Keratinocyte (primary cell): ENCODE data around the gene KLHL2. TPM values are rescaled to one million over a fixed set of nuclear protein-coding genes. Genes with fewer than 3 reads are reported as not detected.

Experiments
- DNase-seq: peaks from one replicate; pipeline ENCODE4 v3.0.0-alpha.2; 2011; ENCODE audit warnings: low read depth, missing footprints, low spot score
- FAIRE-seq: peaks from 2 replicates; lab custom pipeline; 2011; peaks lifted over from hg19 to GRCh38; lab: Jason Lieb, UNC
- H2AFZ ChIP-seq: 2 replicates; pipeline ENCODE4 v1.6.0; 2012; ENCODE audit warnings: low read length, control low read depth, inconsistent platforms; ENCODE audit not compliant: control insufficient read depth
- H3K27ac ChIP-seq: 2 replicates; pipeline ENCODE4 v1.5.1; 2011; ENCODE audit warnings: low read length; ENCODE audit not compliant: control insufficient read depth, insufficient read depth
- H3K27me3 ChIP-seq: 3 replicates; pipeline ENCODE4 v1.6.0; 2011; ENCODE audit warnings: low read length; ENCODE audit not compliant: control insufficient read depth, insufficient read depth; ENCODE audit errors: extremely low read depth
- H3K36me3 ChIP-seq, 2 experiments: 2 replicates in 1 of 2; 3 replicates in 1 of 2; pipeline ENCODE4 v1.5.1; 2011; ENCODE audit warnings: low read length in 2 of 2, mild to moderate bottlenecking in 1 of 2; ENCODE audit not compliant: control insufficient read depth in 2 of 2, insufficient read depth in 2 of 2; ENCODE audit errors: extremely low read depth in 1 of 2
- H3K4me1 ChIP-seq: 3 replicates; pipeline ENCODE4 v1.5.1; 2011; ENCODE audit warnings: low read length; ENCODE audit not compliant: control insufficient read depth, insufficient read depth; ENCODE audit errors: extremely low read depth
- H3K4me2 ChIP-seq: 3 replicates; pipeline ENCODE4 v1.6.0; 2011; ENCODE audit warnings: low read depth, low read length; ENCODE audit not compliant: control insufficient read depth, insufficient read depth; ENCODE audit errors: extremely low read depth
- H3K4me3 ChIP-seq, 3 experiments: fragments of 200-600 bp in 1 of 3; sonication (generic) in 1 of 3; 2 replicates in 2 of 3; 3 replicates in 1 of 3; pipeline ENCODE4 v1.5.1; 2011 to 2016; ENCODE audit warnings: low read length in 3 of 3, mild to moderate bottlenecking in 3 of 3, control low read depth in 2 of 3, inconsistent platforms in 1 of 3, low read depth in 1 of 3, mixed read lengths in 1 of 3, mixed run types in 1 of 3, moderate library complexity in 1 of 3; ENCODE audit not compliant: control insufficient read depth in 2 of 3, insufficient read depth in 2 of 3; ENCODE audit errors: extremely low read depth in 1 of 3
- H3K79me2 ChIP-seq: 2 replicates; pipeline ENCODE4 v1.6.0; 2012; ENCODE audit warnings: low read length; ENCODE audit not compliant: control insufficient read depth, insufficient read depth
- H3K9ac ChIP-seq: 3 replicates; pipeline ENCODE4 v1.6.0; 2011; ENCODE audit warnings: low read length; ENCODE audit not compliant: control insufficient read depth, insufficient read depth; ENCODE audit errors: extremely low read depth
- H3K9me1 ChIP-seq: 3 replicates; pipeline ENCODE4 v1.6.0; 2011; ENCODE audit warnings: low read length; ENCODE audit not compliant: control insufficient read depth, insufficient read depth; ENCODE audit errors: extremely low read depth
- H3K9me3 ChIP-seq: 2 replicates; pipeline ENCODE4 v1.5.1; 2012; ENCODE audit warnings: low read depth, low read length; ENCODE audit not compliant: control insufficient read depth
- H4K20me1 ChIP-seq: 3 replicates; pipeline ENCODE4 v1.6.0; 2011; ENCODE audit warnings: low read length; ENCODE audit not compliant: control insufficient read depth, insufficient read depth; ENCODE audit errors: extremely low read depth
- EZH2 ChIP-seq: IDR thresholded peaks from one replicate; pipeline ENCODE4 v1.6.1; 2012; ENCODE audit warnings: inconsistent platforms, mild to moderate bottlenecking, low read length, moderate library complexity
- dilution Hi-C: fragments of 300-500 bp; cut with MboI; formaldehyde crosslinking; loops from one replicate; pipeline ENCODE4 v1.7.0; 2020; ENCODE audit warnings: low sequenced_read_pairs; ENCODE audit not compliant: extremely low pct_ligation_motif_present
- polyA plus RNA-seq, 5 experiments: library from polyadenylated mRNA; depleted of rRNA in 3 of 5; stranded (reverse) in 3 of 5; stranded (forward) in 1 of 5; unstranded in 1 of 5; fragments of >200 nt; gene quantifications; 1 replicate in 1 of 5; 2 replicates in 3 of 5; 3 replicates in 1 of 5; pipeline versions ENCODE4 v1.2.1 to v1.2.3, GENCODE V29; 2011 to 2012; ENCODE audit warnings: missing spikeins in 2 of 5, low read depth in 1 of 5, low replicate concordance in 1 of 5
- TF ChIP-seq, protein P1 (sequence below), 3 experiments: IDR thresholded peaks in 1 of 3; conservative IDR thresholded peaks in 1 of 3; optimal IDR thresholded peaks in 1 of 3; 2 replicates in 2 of 3; 3 replicates in 1 of 3; pipeline versions ENCODE3 to v1.5.1; 2011; ENCODE audit warnings: low read length in 3 of 3, mild to moderate bottlenecking in 3 of 3, moderate library complexity in 2 of 3, control low read depth in 1 of 3, inconsistent platforms in 1 of 3; ENCODE audit not compliant: insufficient read depth in 2 of 3; ENCODE audit errors: extremely low read depth in 1 of 3

KLHL2 gene
- polyA plus RNA-seq, 1 donor (not counting 4 experiments of a cell fraction or from before 2014, with no cell fraction given): 18.5 TPM

DNA sequence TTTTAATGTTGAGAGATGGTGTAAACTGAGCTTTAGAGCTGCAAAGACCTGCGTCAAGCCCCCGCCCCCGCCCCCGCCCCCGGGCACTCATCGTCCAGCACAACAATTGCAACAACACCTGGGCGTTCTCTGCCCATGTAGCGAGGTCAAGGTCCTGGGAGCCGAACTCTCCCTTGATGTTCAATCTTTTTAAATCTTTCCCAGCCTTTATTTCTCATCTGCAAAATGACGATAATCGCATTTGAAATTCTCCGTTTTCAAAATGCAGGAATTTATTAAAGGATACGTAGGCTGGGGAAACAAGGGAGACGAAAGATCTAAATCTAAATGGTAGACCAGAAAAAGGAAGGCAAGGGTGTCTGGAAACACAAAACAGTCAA is 119.5 kb downstream of the KLHL2 start:
- Histone ChIP-seq H3K4me1 (peaks cover 32% of the 10 kb centered on the region), H4K20me1 (peaks cover 22% of the 10 kb centered on the region), H3K9me1 (no peaks in the 10 kb centered on the region), H3K4me3 (peak overlapping the region; percentile 44 to 90 (median 81)), H3K79me2 (peaks cover 44% of the 10 kb centered on the region), H3K27me3 (no peaks in the 10 kb centered on the region), H3K4me2 (peak overlapping the region; percentile 83), H3K36me3 (peaks cover 7% of the 10 kb centered on the region in 2 experiments), H3K9me3 (peaks cover 8% of the 10 kb centered on the region), H2AFZ (peak overlapping the region; percentile 84), H3K27ac (peak overlapping the region; percentile 97), H3K9ac (peak overlapping the region; percentile 91)
- DNase-seq (no peak), FAIRE-seq (no peak)
- TF ChIP-seq, protein P1, sequence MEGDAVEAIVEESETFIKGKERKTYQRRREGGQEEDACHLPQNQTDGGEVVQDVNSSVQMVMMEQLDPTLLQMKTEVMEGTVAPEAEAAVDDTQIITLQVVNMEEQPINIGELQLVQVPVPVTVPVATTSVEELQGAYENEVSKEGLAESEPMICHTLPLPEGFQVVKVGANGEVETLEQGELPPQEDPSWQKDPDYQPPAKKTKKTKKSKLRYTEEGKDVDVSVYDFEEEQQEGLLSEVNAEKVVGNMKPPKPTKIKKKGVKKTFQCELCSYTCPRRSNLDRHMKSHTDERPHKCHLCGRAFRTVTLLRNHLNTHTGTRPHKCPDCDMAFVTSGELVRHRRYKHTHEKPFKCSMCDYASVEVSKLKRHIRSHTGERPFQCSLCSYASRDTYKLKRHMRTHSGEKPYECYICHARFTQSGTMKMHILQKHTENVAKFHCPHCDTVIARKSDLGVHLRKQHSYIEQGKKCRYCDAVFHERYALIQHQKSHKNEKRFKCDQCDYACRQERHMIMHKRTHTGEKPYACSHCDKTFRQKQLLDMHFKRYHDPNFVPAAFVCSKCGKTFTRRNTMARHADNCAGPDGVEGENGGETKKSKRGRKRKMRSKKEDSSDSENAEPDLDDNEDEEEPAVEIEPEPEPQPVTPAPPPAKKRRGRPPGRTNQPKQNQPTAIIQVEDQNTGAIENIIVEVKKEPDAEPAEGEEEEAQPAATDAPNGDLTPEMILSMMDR (optimal IDR thresholded peaks at IDR 0.05 in 1 of 3, IDR thresholded peaks at IDR 0.05 in 1 of 3, conservative IDR thresholded peaks at IDR 0.05 in 1 of 3; ENCODE audit: extremely low read depth in 1 of 3, insufficient read depth in 2 of 3, low read length in 3 of 3): no peak
- dilution Hi-C loops: loop anchor here (25.0 kb wide), 1 partner anchor 135 kb away; no protein-coding TSS in a partner anchor

- peak within 1 kb of the TSS; percentile 83 for H3K4me2 ChIP-seq
- peak within 1 kb of the TSS; percentile 91 for H3K9ac ChIP-seq
- no peaks in the 10 kb centered on the region for H3K27me3 ChIP-seq
- peaks cover 7 to 9% of the 10 kb centered on the region in 2 experiments for H3K36me3 ChIP-seq
- dilution Hi-C loops: loop anchor here (25.0 kb wide), 1 partner anchor 135 kb away; no protein-coding TSS in a partner anchor
- DNase-seq (no peak), FAIRE-seq (peak; percentile 77)
- H3K4me1 ChIP-seq: peaks cover 34% of the 10 kb centered on the region
- peak within 1 kb of the TSS; percentile 68 to 100 (median 83) for H3K4me3 ChIP-seq
- peaks cover 29% of the 10 kb centered on the region for H4K20me1 ChIP-seq
- no peaks in the 10 kb centered on the region for H3K9me1 ChIP-seq
- no peak for TF ChIP-seq EZH2
- TF ChIP-seq, protein P1 (optimal IDR thresholded peaks at IDR 0.05 in 1 of 3, IDR thresholded peaks at IDR 0.05 in 1 of 3, conservative IDR thresholded peaks at IDR 0.05 in 1 of 3; ENCODE audit: extremely low read depth in 1 of 3, insufficient read depth in 2 of 3, low read length in 3 of 3): no peak
- peaks cover 50% of the 10 kb centered on the region for H3K79me2 ChIP-seq
- H3K9me3 ChIP-seq: peaks cover 8% of the 10 kb centered on the region
- peak within 1 kb of the TSS; percentile 97 for H3K27ac ChIP-seq
- peak within 1 kb of the TSS; percentile 84 for H2AFZ ChIP-seq
These were observed 120.1 kb downstream of the KLHL2 start, which contains the start of gene MSMO1 for GRCh38 chr4:165327211-165328100. TSS of gene MSMO1 (plus strand) at chr4:165327669. CDS start at chr4:165333371, 5,702 bp downstream.
